HTR-8/SVneo (cell line): ENCODE results near the gene ZNF883.

Experiments
- DNase-seq: peaks from one replicate; pipeline ENCODE4 v3.0.0; 2011; ENCODE audit warnings: low spot score, mixed read lengths; ENCODE audit not compliant: insufficient read length
- FAIRE-seq: peaks from 2 replicates; lab custom pipeline; 2011; peaks lifted over from hg19 to GRCh38; lab: Jason Lieb, UNC

The ZNF883 gene

GRCh38 chr9:112925058-112925641, 86.8 kb downstream of the ZNF883 start:
- FAIRE-seq, result no peak
- DNase-seq, result peak; percentile 27

GRCh38 chr9:112921549-112921948, 90.4 kb downstream of the ZNF883 start:
- FAIRE-seq (no peak), DNase-seq (peak; percentile 19)

DNA sequence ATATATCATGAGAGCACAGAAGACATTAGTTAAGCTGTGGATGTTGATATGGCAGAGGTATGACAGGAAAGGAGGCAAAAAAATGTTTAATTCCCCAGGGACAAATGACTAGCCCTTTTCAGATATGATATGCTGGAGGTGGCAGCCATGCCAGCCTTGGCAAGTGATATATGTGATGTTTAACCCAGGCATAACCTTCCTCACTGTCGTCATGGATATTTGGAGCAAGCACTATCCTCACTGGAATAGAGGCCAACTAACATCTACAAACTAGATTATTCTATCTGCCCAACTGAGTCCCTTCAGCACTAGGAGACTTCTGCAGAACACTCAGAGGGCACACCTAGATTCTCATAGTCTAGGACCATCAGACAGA, 94.0 kb downstream of the ZNF883 start:
- DNase-seq (no peak), FAIRE-seq (no peak)

GRCh38 chr9:112917047-112917986, 94.7 kb downstream of the ZNF883 start:
- FAIRE-seq, result no peak
- DNase-seq, result no peak

DNA sequence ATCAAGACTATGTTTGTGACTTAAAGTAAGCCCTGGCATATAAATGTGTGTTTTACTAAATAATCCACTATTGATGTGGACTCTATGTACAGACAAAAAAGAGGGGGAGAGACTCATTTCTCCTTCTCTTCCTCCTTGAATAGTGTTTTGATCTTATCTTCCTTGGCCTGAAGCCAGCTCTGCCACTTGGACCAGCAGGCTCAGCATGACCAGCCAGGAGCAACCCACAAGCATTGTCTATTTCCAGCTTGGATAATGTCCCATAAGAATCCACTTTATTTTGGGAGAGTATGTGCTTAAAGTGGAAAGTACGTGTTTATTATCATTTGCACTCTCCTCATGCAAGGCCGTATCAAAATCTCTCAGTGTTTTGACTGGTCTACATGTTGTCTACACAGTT, 97.5 kb downstream of the ZNF883 start:
- FAIRE-seq (no peak), DNase-seq (no peak)

GRCh38 chr9:112913326-112913725, 98.7 kb downstream of the ZNF883 start:
- DNase-seq (no peak), FAIRE-seq (no peak)

DNA sequence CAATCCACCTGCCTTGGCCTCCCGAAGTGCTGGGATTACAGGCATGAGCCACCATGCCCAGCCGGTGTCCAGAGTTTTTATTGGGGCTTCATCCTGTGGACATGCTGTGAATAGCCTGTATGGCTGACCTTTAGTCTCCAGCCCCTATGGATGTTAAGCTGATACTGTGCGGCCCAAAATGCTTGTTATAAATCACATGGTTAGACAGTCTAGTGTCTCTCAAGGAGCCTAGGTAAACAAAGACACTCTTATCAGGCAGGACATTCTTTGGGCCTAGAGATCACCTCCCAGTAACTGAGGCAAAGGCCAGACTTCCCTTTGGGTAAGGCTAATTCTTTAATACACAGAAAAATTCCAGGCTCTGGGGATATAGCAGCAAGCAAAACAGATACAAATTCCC, 99.4 kb downstream of the ZNF883 start:
- FAIRE-seq (no peak), DNase-seq (no peak)

DNA sequence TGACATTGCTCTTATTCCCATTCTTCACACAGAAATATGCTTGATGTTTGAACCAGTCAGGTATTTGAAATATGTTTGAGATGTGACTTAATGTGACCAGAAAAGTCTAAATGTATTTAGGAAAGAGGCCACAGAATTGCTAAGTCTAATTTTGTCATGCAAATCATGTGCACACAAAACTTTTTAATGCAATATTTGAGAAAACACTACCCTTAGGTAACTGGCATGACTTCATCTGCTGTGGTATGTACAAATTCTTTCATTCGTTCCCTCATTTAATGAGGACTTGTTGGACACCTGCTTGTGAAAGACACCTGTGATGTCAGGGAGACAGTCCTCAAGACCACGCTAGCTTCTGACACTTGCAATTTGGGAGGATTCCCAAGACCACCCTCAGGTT, 100.3 kb downstream of the ZNF883 start:
- no peak for DNase-seq
- FAIRE-seq, result no peak
